ENCODE data around the gene CCDC112. TPM values are rescaled to one million over a fixed set of nuclear protein-coding genes. Genes with fewer than 3 reads are reported as not detected.

Gene CCDC112
- total and polyA plus RNA-seq, 9 of the 15 experiments (the other 6 are each of a cell fraction or from before 2014, with no cell fraction given), result 3.3 to 15.3 (median 7.4) TPM

- ChIA-PET CTCF (ENCODE audit: low intra/inter-chr PET ratio) (no interaction called here), POLR2A (no interaction called here)
- Histone ChIP-seq H3K27ac (ENCODE audit: extremely low read depth, low read depth, low read length) (no peak overlapping the region), H3K4me2 (ENCODE audit: insufficient read depth, low read length) (no peak overlapping the region; the same call in 1 of the 2 replicates), H4K20me1 (replicated peaks; ENCODE audit: control insufficient read depth, insufficient read depth, low read length) (no peaks in the 10 kb centered on the region), H3K27me3 (ENCODE audit: control insufficient read depth in 2 of 2, insufficient read depth in 2 of 2, low read length in 2 of 2) (no peaks in the 10 kb centered on the region), H3K4me3 (no peak overlapping the region), H2AFZ (ENCODE audit: low read depth, low read length) (peak overlapping the region; percentile 86), H3K79me2 (ENCODE audit: control insufficient read depth, insufficient read depth, low read length) (peaks cover 15% of the 10 kb centered on the region; the same call in 1 of the 3 replicates), H3K36me3 (ENCODE audit: control insufficient read depth, insufficient read depth, low read length) (no peaks in the 10 kb centered on the region), H3K4me1 (replicated peaks in 1 of 2; ENCODE audit: control insufficient read depth in 2 of 2, insufficient read depth in 2 of 2, low read length in 2 of 2) (peaks cover 5 to 6% of the 10 kb centered on the region in 2 experiments; a peak in 4 of 5 replicates), H3K9me3 (replicated peaks; ENCODE audit: control insufficient read depth, insufficient read depth, low read depth, low read length) (peaks cover 4% of the 10 kb centered on the region), H3K9ac (ENCODE audit: insufficient read depth in 1 of 2, low read depth in 2 of 2, low read length in 2 of 2) (no peak overlapping the region), H3K9me1 (ENCODE audit: control insufficient read depth, insufficient read depth, low read length) (no peaks in the 10 kb centered on the region)
- in situ Hi-C loops (cut with MboI) (no loop called here), intact Hi-C loops (cut with micrococcal nuclease) (no loop called here)
- FAIRE-seq, result peak; percentile 59
- BruUV-seq (replicated peaks), result no TSS peak
- ATAC-seq, result peak; percentile 28
- TF ChIP-seq CEBPB (tag; IDR thresholded peaks at IDR 0.05), result no peak
- TF ChIP-seq PKNOX1 (IDR thresholded peaks at IDR 0.05), result peak; percentile 55
- no peak for TF ChIP-seq EGR1 (conservative IDR thresholded peaks at IDR 0.05)
- peak in 2 of 4 experiments; percentile 14 to 54 for DNase-seq (ENCODE audit: extremely low read depth in 1 of 4, low spot score in 3 of 4)
- WGBS (ENCODE audit: insufficient coverage, low coverage, missing lambda C conversion rate), result 0% methylated on average over 1 of the region's 1 CpG
These were observed 2.4 kb upstream of the CCDC112 start for GRCh38 chr5:115298811-115299210.

- no peak overlapping the region for H3K9ac ChIP-seq (ENCODE audit: insufficient read depth in 1 of 2, low read depth in 2 of 2, low read length in 2 of 2)
- H3K4me2 ChIP-seq (ENCODE audit: insufficient read depth, low read length), result peak overlapping the region; percentile 10
- no peak overlapping the region for H3K4me3 ChIP-seq
- DNase-seq (ENCODE audit: extremely low read depth in 1 of 4, low spot score in 3 of 4) (no peak), ATAC-seq (no peak), FAIRE-seq (no peak)
- no peaks in the 10 kb centered on the region for H4K20me1 ChIP-seq (replicated peaks; ENCODE audit: control insufficient read depth, insufficient read depth, low read length)
- no peaks in the 10 kb centered on the region for H3K27me3 ChIP-seq (ENCODE audit: control insufficient read depth in 2 of 2, insufficient read depth in 2 of 2, low read length in 2 of 2)
- 43% methylated on average over 5 of the region's 5 CpGs for WGBS (ENCODE audit: insufficient coverage, low coverage, missing lambda C conversion rate)
- intact Hi-C loops (cut with micrococcal nuclease), result no loop called here
- H3K27ac ChIP-seq (ENCODE audit: extremely low read depth, low read depth, low read length), result no peak overlapping the region
- H3K79me2 ChIP-seq (ENCODE audit: control insufficient read depth, insufficient read depth, low read length), result peaks cover 15% of the 10 kb centered on the region; the same call in 1 of the 3 replicates
- no peaks in the 10 kb centered on the region for H3K36me3 ChIP-seq (ENCODE audit: control insufficient read depth, insufficient read depth, low read length)
- H3K4me1 ChIP-seq (replicated peaks in 1 of 2; ENCODE audit: control insufficient read depth in 2 of 2, insufficient read depth in 2 of 2, low read length in 2 of 2), result peaks cover 5 to 6% of the 10 kb centered on the region in 2 experiments; a peak in 4 of 5 replicates
- H2AFZ ChIP-seq (ENCODE audit: low read depth, low read length), result peak overlapping the region; percentile 69
- ChIA-PET CTCF (ENCODE audit: low intra/inter-chr PET ratio) (no interaction called here), POLR2A (interaction anchor here (1.0 to 1.7 kb wide), 2 partner anchors 11 to 20 kb away, joined by 5 to 9 read pairs; no protein-coding TSS in a partner anchor)
- BruUV-seq (replicated peaks), result no TSS peak
- H3K9me3 ChIP-seq (replicated peaks; ENCODE audit: control insufficient read depth, insufficient read depth, low read depth, low read length), result peaks cover 10% of the 10 kb centered on the region
- in situ Hi-C loops (cut with MboI), result no loop called here
- H3K9me1 ChIP-seq (ENCODE audit: control insufficient read depth, insufficient read depth, low read length), result no peaks in the 10 kb centered on the region
- TF ChIP-seq RBM22 (IDR thresholded peaks at IDR 0.05; ENCODE audit: low read depth, low read length, poor library complexity, severe bottlenecking), result no peak
- TF ChIP-seq PATZ1 (CRISPR knock-in tag; IDR thresholded peaks at IDR 0.05; ENCODE audit: borderline replicate concordance), result no peak
- TF ChIP-seq DIDO1 (tag; IDR thresholded peaks at IDR 0.05; ENCODE audit: low read depth), result no peak
- no peak for TF ChIP-seq AFF4 (CRISPR knock-in tag; IDR thresholded peaks at IDR 0.05)
- TF ChIP-seq SMC3 (conservative IDR thresholded peaks at IDR 0.05; ENCODE audit: insufficient read depth, low read depth, low read length), result no peak
These were observed 577 bp upstream of the CCDC112 start for GRCh38 chr5:115297031-115297430.

All from K562 (cell line).